GM06990 (cell line): ENCODE data around the gene CFAP61.

Experiments used
- DNase-seq: peaks from one replicate; pipeline ENCODE4 v3.0.0-alpha.2; 2011; ENCODE audit not compliant: insufficient read length; ENCODE audit errors: extremely low read depth
- H3K27me3 ChIP-seq: replicated peaks from 2 replicates; pipeline ENCODE4 v1.6.0; 2011; ENCODE audit warnings: low read length; ENCODE audit not compliant: control insufficient read depth, insufficient read depth
- H3K36me3 ChIP-seq: 2 replicates; pipeline ENCODE4 v1.5.1; 2011; ENCODE audit warnings: low read length; ENCODE audit not compliant: control insufficient read depth, insufficient read depth
- H3K4me3 ChIP-seq: replicated peaks from 2 replicates; pipeline ENCODE4 v1.5.1; 2011; ENCODE audit warnings: low read depth, mild to moderate bottlenecking, control low read depth, low read length
- CTCF ChIP-seq: IDR thresholded peaks from 2 replicates; pipeline ENCODE4 v1.5.1; 2011; ENCODE audit warnings: low read length, control low read depth, mild to moderate bottlenecking, inconsistent platforms; ENCODE audit not compliant: insufficient read depth, poor library complexity, severe bottlenecking

The CFAP61 gene

GRCh38 chr20:20095114-20095872, 43.0 kb downstream of the CFAP61 start:
- no peak for DNase-seq
- H3K36me3 ChIP-seq = no peaks in the 10 kb centered on the region
- H3K4me3 ChIP-seq = no peak overlapping the region
- TF ChIP-seq CTCF = no peak
- H3K27me3 ChIP-seq = no peaks in the 10 kb centered on the region

DNA sequence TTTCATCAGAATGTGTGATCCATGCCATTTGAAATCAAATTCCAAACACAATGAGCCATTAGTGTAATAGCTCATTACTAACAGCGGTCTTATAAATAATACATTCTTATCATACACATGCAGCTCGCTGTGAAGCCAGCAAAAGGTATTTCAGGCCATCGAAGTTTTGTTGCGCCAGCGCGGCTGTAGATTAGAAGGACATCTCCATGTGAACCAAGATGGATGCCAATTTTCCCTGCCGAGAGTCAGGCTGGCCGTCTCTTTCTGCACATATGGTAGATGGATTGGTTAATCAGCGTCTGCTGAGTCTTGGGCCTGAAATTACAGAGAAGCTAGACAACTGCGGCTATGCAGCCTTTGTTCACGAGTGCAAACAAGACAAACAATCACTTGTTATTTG, 44.1 kb downstream of the CFAP61 start:
- Histone ChIP-seq H3K4me3 (no peak overlapping the region), H3K36me3 (no peaks in the 10 kb centered on the region), H3K27me3 (no peaks in the 10 kb centered on the region)
- no peak for TF ChIP-seq CTCF
- DNase-seq = no peak

- no peaks in the 10 kb centered on the region for H3K27me3 ChIP-seq
- no peak for TF ChIP-seq CTCF
- H3K4me3 ChIP-seq = no peak overlapping the region
- no peaks in the 10 kb centered on the region for H3K36me3 ChIP-seq
- no peak for DNase-seq
Measured at GRCh38 chr20:20100881-20101280, 48.5 kb downstream of the CFAP61 start.

DNA sequence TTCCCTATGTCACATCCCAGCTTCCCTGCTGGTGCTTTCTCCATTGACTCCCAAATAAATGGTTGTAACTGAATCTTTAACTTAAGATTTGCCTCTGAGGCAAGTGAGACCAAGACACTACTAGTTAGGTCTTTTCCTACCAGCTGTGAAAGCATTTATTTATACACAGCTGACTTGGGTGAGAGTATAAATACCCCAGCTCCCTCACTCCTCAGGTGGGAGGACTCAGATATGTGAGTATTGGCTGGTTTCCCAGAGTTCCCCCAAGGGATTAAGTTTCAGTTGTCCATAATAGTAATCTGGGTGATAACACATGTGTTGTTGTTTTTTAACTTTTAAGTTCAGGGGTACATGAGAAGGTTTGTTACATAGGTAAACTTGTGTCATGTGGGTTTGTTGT, 49.8 kb downstream of the CFAP61 start:
- TF ChIP-seq CTCF = no peak
- DNase-seq = no peak
- no peak overlapping the region for H3K4me3 ChIP-seq
- no peaks in the 10 kb centered on the region for H3K36me3 ChIP-seq
- H3K27me3 ChIP-seq = no peaks in the 10 kb centered on the region

DNA sequence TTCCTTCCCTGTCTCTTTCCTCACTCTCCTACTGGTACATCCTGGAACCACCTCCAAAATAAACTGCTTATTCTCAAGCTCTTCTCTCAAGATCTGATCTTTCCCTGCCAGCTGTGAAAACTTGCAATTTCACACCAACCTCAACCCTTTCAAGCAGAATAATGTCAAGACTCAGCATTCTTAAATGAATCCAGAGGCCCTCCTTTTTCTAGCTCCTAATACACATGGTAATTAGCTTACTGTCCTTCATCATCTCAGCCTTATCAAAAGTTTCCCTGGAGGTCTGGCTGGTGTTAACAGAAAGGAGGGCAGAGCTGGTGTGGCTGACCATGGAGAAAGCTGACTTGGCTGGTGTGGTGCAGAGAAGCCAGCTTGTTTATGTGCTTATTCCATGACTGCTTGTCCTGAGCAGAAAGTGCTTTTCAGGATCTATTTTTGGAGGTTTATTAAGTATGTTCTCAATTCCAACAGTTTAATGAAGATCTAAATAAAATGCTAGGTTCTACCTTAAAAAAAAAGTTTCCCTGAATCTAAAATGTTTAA, 50.5 kb downstream of the CFAP61 start:
- DNase-seq = no peak
- H3K36me3 ChIP-seq = no peaks in the 10 kb centered on the region
- no peaks in the 10 kb centered on the region for H3K27me3 ChIP-seq
- H3K4me3 ChIP-seq = no peak overlapping the region
- no peak for TF ChIP-seq CTCF
